HG03460 (cell line): ENCODE measurements around the gene VEPH1.

Experiments
- ATAC-seq: cut with Tn5 transposase; IDR thresholded peaks from one replicate; pipeline ENCODE4 v1.9.1; 2021; ENCODE audit not compliant: unreplicated experiment

Gene VEPH1

GRCh38 chr3:157479464-157480243 lies 23.6 kb downstream of the VEPH1 start:
- ATAC-seq: no peak

GRCh38 chr3:157477441-157477840 lies 25.8 kb downstream of the VEPH1 start:
- ATAC-seq: no peak

- ATAC-seq: no peak
Observed at GRCh38 chr3:157475921-157476414, 27.2 kb downstream of the VEPH1 start.

- ATAC-seq: no peak
Observed at GRCh38 chr3:157472648-157473047, 30.6 kb downstream of the VEPH1 start.

GRCh38 chr3:157471064-157471463 lies 32.2 kb downstream of the VEPH1 start:
- ATAC-seq: no peak

- no peak for ATAC-seq
Observed at GRCh38 chr3:157469561-157470294, 33.5 kb downstream of the VEPH1 start.

- no peak for ATAC-seq
Observed at GRCh38 chr3:157467200-157467599, 36.0 kb downstream of the VEPH1 start.

GRCh38 chr3:157465741-157466140 lies 37.5 kb downstream of the VEPH1 start:
- no peak for ATAC-seq

GRCh38 chr3:157464321-157464720 lies 38.9 kb downstream of the VEPH1 start:
- no peak for ATAC-seq

GRCh38 chr3:157463816-157464215 lies 39.4 kb downstream of the VEPH1 start:
- no peak for ATAC-seq

- no peak for ATAC-seq
Observed at GRCh38 chr3:157460253-157460652, 43.0 kb downstream of the VEPH1 start.

- ATAC-seq: no peak
Observed at GRCh38 chr3:157459706-157460105, 43.5 kb downstream of the VEPH1 start.

- no peak for ATAC-seq
Observed at GRCh38 chr3:157453824-157454223, 49.4 kb downstream of the VEPH1 start.

GRCh38 chr3:157452097-157452496 lies 51.1 kb downstream of the VEPH1 start:
- no peak for ATAC-seq

GRCh38 chr3:157447026-157447694 lies 56.1 kb downstream of the VEPH1 start:
- ATAC-seq: no peak

- no peak for ATAC-seq
Observed at GRCh38 chr3:157445857-157446256, 57.4 kb downstream of the VEPH1 start.

GRCh38 chr3:157444797-157445184 lies 58.4 kb downstream of the VEPH1 start:
- no peak for ATAC-seq

GRCh38 chr3:157443905-157444796 lies 59.1 kb downstream of the VEPH1 start:
- ATAC-seq: no peak

- no peak for ATAC-seq
Observed at GRCh38 chr3:157442729-157443128, 60.5 kb downstream of the VEPH1 start.

GRCh38 chr3:157441102-157441624 lies 62.1 kb downstream of the VEPH1 start:
- ATAC-seq: no peak
